GM19397 (cell line): ENCODE results near the gene FOXQ1.

ENCODE experiments used
- ATAC-seq: cut with Tn5 transposase; IDR thresholded peaks from one replicate; pipeline ENCODE4 v1.9.1; 2021; ENCODE audit warnings: mild to moderate bottlenecking, moderate library complexity; ENCODE audit not compliant: unreplicated experiment

The FOXQ1 gene

GRCh38 chr6:1311400-1312202 is at the start of gene FOXQ1:
TSS of gene FOXQ1 (plus strand) at chr6:1312098. CDS start at chr6:1312705, 607 bp downstream.
- ATAC-seq: no peak

- ATAC-seq: no peak
Observed at GRCh38 chr6:1262704-1263038, 49.2 kb upstream of the FOXQ1 start.

GRCh38 chr6:1263039-1263849 is 48.7 kb upstream of the FOXQ1 start:
- ATAC-seq: no peak

- no peak for ATAC-seq
Observed at GRCh38 chr6:1263850-1264377, 48.0 kb upstream of the FOXQ1 start.

- ATAC-seq: no peak
Observed at GRCh38 chr6:1264619-1265445, 47.1 kb upstream of the FOXQ1 start.

- ATAC-seq: no peak
Observed at GRCh38 chr6:1266686-1267056, 45.2 kb upstream of the FOXQ1 start.

- ATAC-seq: no peak
Observed at GRCh38 chr6:1267057-1267732, 44.7 kb upstream of the FOXQ1 start.

GRCh38 chr6:1267790-1268762 is 43.8 kb upstream of the FOXQ1 start:
- ATAC-seq: no peak

- ATAC-seq: no peak
Observed at GRCh38 chr6:1271071-1271763, 40.7 kb upstream of the FOXQ1 start.

- ATAC-seq: no peak
Observed at GRCh38 chr6:1278061-1278720, 33.7 kb upstream of the FOXQ1 start.

- ATAC-seq: no peak
Observed at GRCh38 chr6:1279065-1279464, 32.8 kb upstream of the FOXQ1 start.

- ATAC-seq: no peak
Observed at GRCh38 chr6:1280666-1281300, 31.1 kb upstream of the FOXQ1 start.

GRCh38 chr6:1281746-1282145 is 30.2 kb upstream of the FOXQ1 start:
- ATAC-seq: no peak

- ATAC-seq: no peak
Observed at GRCh38 chr6:1283501-1283900, 28.4 kb upstream of the FOXQ1 start.

- no peak for ATAC-seq
Observed at GRCh38 chr6:1285556-1285955, 26.3 kb upstream of the FOXQ1 start.

- no peak for ATAC-seq
Observed at GRCh38 chr6:1285956-1286355, 25.9 kb upstream of the FOXQ1 start.

- ATAC-seq: no peak
Observed at GRCh38 chr6:1287103-1287591, 24.8 kb upstream of the FOXQ1 start.

GRCh38 chr6:1290086-1290485 is 21.8 kb upstream of the FOXQ1 start:
- ATAC-seq: no peak
